Measurements from ENCODE around the gene TMEM220.

TMEM220 gene

GRCh38 chr17:10758062-10758461 lies 28.2 kb upstream of the TMEM220 start:
- Histone ChIP-seq H4K20me1 (ENCODE audit: insufficient read depth, low read length) (no peaks in the 10 kb centered on the region), H3K4me1 (ENCODE audit: low read length) (no peaks in the 10 kb centered on the region), H3K27ac (ENCODE audit: low read length) (no peak overlapping the region), H3K4me3 (ENCODE audit: low read length) (no peak overlapping the region), H3K36me3 (replicated peaks; ENCODE audit: low read depth, low read length) (no peaks in the 10 kb centered on the region), H3K9me3 (ENCODE audit: insufficient read depth, low read length) (no peaks in the 10 kb centered on the region), H3K27me3 (ENCODE audit: low read depth, low read length) (no peaks in the 10 kb centered on the region), H3K9ac (ENCODE audit: low read length) (no peak overlapping the region), H3K4me2 (ENCODE audit: low read length) (no peak overlapping the region), H2AFZ (ENCODE audit: low read depth, low read length) (no peak overlapping the region), H3K79me2 (ENCODE audit: low read length) (no peaks in the 10 kb centered on the region)
- TF ChIP-seq CTCF (IDR thresholded peaks at IDR 0.05; ENCODE audit: low read depth, low read length) = no peak
- TF ChIP-seq EZH2phosphoT487 (IDR thresholded peaks at IDR 0.05; ENCODE audit: low read depth) = no peak

- H3K9me3 ChIP-seq (ENCODE audit: insufficient read depth, low read length) = no peaks in the 10 kb centered on the region
- H2AFZ ChIP-seq (ENCODE audit: low read depth, low read length) = no peak overlapping the region
- no peak overlapping the region for H3K4me2 ChIP-seq (ENCODE audit: low read length)
- no peaks in the 10 kb centered on the region for H3K27me3 ChIP-seq (ENCODE audit: low read depth, low read length)
- no peaks in the 10 kb centered on the region for H3K79me2 ChIP-seq (ENCODE audit: low read length)
- no peak overlapping the region for H3K4me3 ChIP-seq (ENCODE audit: low read length)
- TF ChIP-seq CTCF (IDR thresholded peaks at IDR 0.05; ENCODE audit: low read depth, low read length) = no peak
- no peak for TF ChIP-seq EZH2phosphoT487 (IDR thresholded peaks at IDR 0.05; ENCODE audit: low read depth)
- no peak overlapping the region for H3K27ac ChIP-seq (ENCODE audit: low read length)
- no peak overlapping the region for H3K9ac ChIP-seq (ENCODE audit: low read length)
- H4K20me1 ChIP-seq (ENCODE audit: insufficient read depth, low read length) = no peaks in the 10 kb centered on the region
- no peaks in the 10 kb centered on the region for H3K4me1 ChIP-seq (ENCODE audit: low read length)
- H3K36me3 ChIP-seq (replicated peaks; ENCODE audit: low read depth, low read length) = no peaks in the 10 kb centered on the region
Measured at GRCh38 chr17:10757647-10758046, 27.8 kb upstream of the TMEM220 start.

GRCh38 chr17:10757067-10757466 lies 27.2 kb upstream of the TMEM220 start:
- Histone ChIP-seq H3K36me3 (replicated peaks; ENCODE audit: low read depth, low read length) (no peaks in the 10 kb centered on the region), H3K4me1 (ENCODE audit: low read length) (no peaks in the 10 kb centered on the region), H3K79me2 (ENCODE audit: low read length) (no peaks in the 10 kb centered on the region), H2AFZ (ENCODE audit: low read depth, low read length) (no peak overlapping the region), H3K4me3 (ENCODE audit: low read length) (no peak overlapping the region), H3K9me3 (ENCODE audit: insufficient read depth, low read length) (no peaks in the 10 kb centered on the region), H3K27me3 (ENCODE audit: low read depth, low read length) (no peaks in the 10 kb centered on the region), H3K9ac (ENCODE audit: low read length) (no peak overlapping the region), H3K4me2 (ENCODE audit: low read length) (no peak overlapping the region), H4K20me1 (ENCODE audit: insufficient read depth, low read length) (no peaks in the 10 kb centered on the region), H3K27ac (ENCODE audit: low read length) (no peak overlapping the region)
- no peak for TF ChIP-seq EZH2phosphoT487 (IDR thresholded peaks at IDR 0.05; ENCODE audit: low read depth)
- no peak for TF ChIP-seq CTCF (IDR thresholded peaks at IDR 0.05; ENCODE audit: low read depth, low read length)

GRCh38 chr17:10756619-10757018 lies 26.8 kb upstream of the TMEM220 start:
- Histone ChIP-seq H4K20me1 (ENCODE audit: insufficient read depth, low read length) (no peaks in the 10 kb centered on the region), H3K27me3 (ENCODE audit: low read depth, low read length) (no peaks in the 10 kb centered on the region), H3K4me2 (ENCODE audit: low read length) (no peak overlapping the region), H3K36me3 (replicated peaks; ENCODE audit: low read depth, low read length) (no peaks in the 10 kb centered on the region), H2AFZ (ENCODE audit: low read depth, low read length) (no peak overlapping the region), H3K4me3 (ENCODE audit: low read length) (no peak overlapping the region), H3K4me1 (ENCODE audit: low read length) (no peaks in the 10 kb centered on the region), H3K79me2 (ENCODE audit: low read length) (no peaks in the 10 kb centered on the region), H3K27ac (ENCODE audit: low read length) (no peak overlapping the region), H3K9me3 (ENCODE audit: insufficient read depth, low read length) (no peaks in the 10 kb centered on the region), H3K9ac (ENCODE audit: low read length) (no peak overlapping the region)
- TF ChIP-seq CTCF (IDR thresholded peaks at IDR 0.05; ENCODE audit: low read depth, low read length) (no peak), EZH2phosphoT487 (IDR thresholded peaks at IDR 0.05; ENCODE audit: low read depth) (no peak)
